Activated CD4-positive, CD25-positive, alpha-beta regulatory T cell treated with anti-CD3 and anti-CD28 coated beads, Interleukin-2, amount 50 U/mL, for 24 hours (primary cell): ENCODE results near the gene DYNLT2.
A peak's percentile ranks its signal among the peaks of the same experiment; 100 is the strongest.

ENCODE experiments used
- ATAC-seq, 2 donors: fragments of 150-1000 bp; cut with Tn5 transposase; one replicate each; pipeline ENCODE4 v1.10.0; 2021; ENCODE audit warnings: mild to moderate bottlenecking in 1 of 2, moderate library complexity in 1 of 2

DYNLT2 gene

GRCh38 chr6:169751242-169752073 lies at the start of gene DYNLT2, which contains the start of gene ERMARD:
DYNLT2 (minus strand) TSS chr6:169751572; CDS start chr6:169751458, 114 bp downstream.
ERMARD (plus strand) TSS chr6:169751622; CDS start chr6:169751658, 36 bp downstream.
- peak; percentile 98 for ATAC-seq

GRCh38 chr6:169800668-169801395 lies 49.5 kb upstream of the DYNLT2 start:
- ATAC-seq: no peak

GRCh38 chr6:169800116-169800667 lies 48.8 kb upstream of the DYNLT2 start:
- ATAC-seq: no peak

- no peak for ATAC-seq
Observed at GRCh38 chr6:169799474-169799926, 48.1 kb upstream of the DYNLT2 start.

GRCh38 chr6:169798764-169799473 lies 47.5 kb upstream of the DYNLT2 start:
- no peak for ATAC-seq

GRCh38 chr6:169795196-169795595 lies 43.8 kb upstream of the DYNLT2 start:
- no peak for ATAC-seq

- no peak for ATAC-seq
Observed at GRCh38 chr6:169794317-169795055, 43.1 kb upstream of the DYNLT2 start.

GRCh38 chr6:169793408-169793807 lies 42.0 kb upstream of the DYNLT2 start:
- ATAC-seq: no peak

- no peak for ATAC-seq
Observed at GRCh38 chr6:169792306-169793015, 41.1 kb upstream of the DYNLT2 start.

GRCh38 chr6:169791721-169792131 lies 40.4 kb upstream of the DYNLT2 start:
- no peak for ATAC-seq

- peak; percentile 94 for ATAC-seq
Observed at GRCh38 chr6:169789944-169790927, 38.9 kb upstream of the DYNLT2 start.

GRCh38 chr6:169789146-169789943 lies 38.0 kb upstream of the DYNLT2 start:
- ATAC-seq: no peak

GRCh38 chr6:169788809-169789145 lies 37.4 kb upstream of the DYNLT2 start:
- ATAC-seq: no peak

- ATAC-seq: no peak
Observed at GRCh38 chr6:169787797-169788196, 36.4 kb upstream of the DYNLT2 start.

GRCh38 chr6:169786349-169786748 lies 35.0 kb upstream of the DYNLT2 start:
- no peak for ATAC-seq

- no peak for ATAC-seq
Observed at GRCh38 chr6:169785566-169785965, 34.2 kb upstream of the DYNLT2 start.

- no peak for ATAC-seq
Observed at GRCh38 chr6:169784821-169785340, 33.5 kb upstream of the DYNLT2 start.

- no peak for ATAC-seq
Observed at GRCh38 chr6:169783971-169784820, 32.8 kb upstream of the DYNLT2 start.
